Ovary (tissue), 3 donors: ENCODE data around the gene CHKB.

ENCODE experiments used
- EP300 ChIP-seq: sonication (generic); formaldehyde crosslinking; IDR thresholded peaks from one replicate; pipeline ENCODE4 v1.6.1; 2017; ENCODE audit warnings: antibody characterized with exemption
- TF ChIP-seq, protein P1 (sequence below), 3 donors: fragments of 450-650 bp in 2 of 3; fragments of 200-600 bp in 1 of 3; IDR thresholded peaks; one replicate each; pipeline versions ENCODE4 v1.5.1 to v1.8.0; 2016 to 2022; ENCODE audit warnings: antibody characterized with exemption in 3 of 3, mild to moderate bottlenecking in 1 of 3
- donor health status: DM: no; HTN: no; CAD: no.

DNA sequence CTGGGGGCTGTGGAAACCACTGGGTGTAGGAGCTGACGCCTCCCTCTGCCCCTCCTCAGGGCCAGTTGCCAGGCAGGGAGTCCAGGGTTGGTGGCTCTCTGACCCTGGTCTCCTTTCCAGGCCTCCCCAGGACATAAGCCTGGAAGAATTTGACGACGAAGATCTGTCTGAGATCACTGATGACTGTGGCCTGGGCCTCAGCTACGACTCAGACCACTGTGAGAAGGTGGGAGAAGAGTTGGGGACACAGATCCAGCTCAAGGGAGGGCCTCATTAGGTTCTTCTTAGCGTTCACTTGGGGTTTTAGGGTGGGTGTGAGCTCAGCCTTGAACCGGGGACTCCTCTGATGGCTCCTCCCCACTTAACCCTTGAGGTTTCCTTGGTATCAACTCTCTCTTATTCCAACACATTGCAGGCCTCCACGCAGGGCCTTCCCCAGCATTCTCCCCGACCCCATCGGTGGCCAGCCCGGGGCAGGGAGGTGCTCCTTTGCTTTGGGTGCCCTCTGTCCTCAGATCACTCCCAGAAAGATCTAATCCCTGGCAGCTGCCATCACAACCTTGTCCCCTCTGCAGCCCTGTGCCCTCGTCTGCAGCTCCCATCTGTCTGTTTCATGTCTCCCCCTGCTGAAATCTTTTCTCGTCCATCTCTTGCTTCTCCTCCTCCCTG, 19.2 kb upstream of the CHKB start:
- TF ChIP-seq, protein P1, sequence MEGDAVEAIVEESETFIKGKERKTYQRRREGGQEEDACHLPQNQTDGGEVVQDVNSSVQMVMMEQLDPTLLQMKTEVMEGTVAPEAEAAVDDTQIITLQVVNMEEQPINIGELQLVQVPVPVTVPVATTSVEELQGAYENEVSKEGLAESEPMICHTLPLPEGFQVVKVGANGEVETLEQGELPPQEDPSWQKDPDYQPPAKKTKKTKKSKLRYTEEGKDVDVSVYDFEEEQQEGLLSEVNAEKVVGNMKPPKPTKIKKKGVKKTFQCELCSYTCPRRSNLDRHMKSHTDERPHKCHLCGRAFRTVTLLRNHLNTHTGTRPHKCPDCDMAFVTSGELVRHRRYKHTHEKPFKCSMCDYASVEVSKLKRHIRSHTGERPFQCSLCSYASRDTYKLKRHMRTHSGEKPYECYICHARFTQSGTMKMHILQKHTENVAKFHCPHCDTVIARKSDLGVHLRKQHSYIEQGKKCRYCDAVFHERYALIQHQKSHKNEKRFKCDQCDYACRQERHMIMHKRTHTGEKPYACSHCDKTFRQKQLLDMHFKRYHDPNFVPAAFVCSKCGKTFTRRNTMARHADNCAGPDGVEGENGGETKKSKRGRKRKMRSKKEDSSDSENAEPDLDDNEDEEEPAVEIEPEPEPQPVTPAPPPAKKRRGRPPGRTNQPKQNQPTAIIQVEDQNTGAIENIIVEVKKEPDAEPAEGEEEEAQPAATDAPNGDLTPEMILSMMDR (IDR thresholded peaks at IDR 0.05), result no peak
- no peak for TF ChIP-seq EP300
